Lung (tissue), 12 donors: ENCODE data around the gene KANSL2. TPM values are rescaled to one million over a fixed set of nuclear protein-coding genes. Genes with fewer than 3 reads are reported as not detected.

ENCODE experiments used
- ATAC-seq: fragments of 200-7000 bp; cut with Tn5 transposase; one replicate; pipeline ENCODE4 v1.9.1; 2020; ENCODE audit warnings: moderate number of reproducible peaks; ENCODE audit not compliant: insufficient read depth, low FRiP score
- DNase-seq, 3 donors: peaks; one replicate each; pipeline ENCODE4 v3.0.0-alpha.2; 2013 to 2017
- H3K27ac ChIP-seq, 2 donors: one replicate each; pipeline ENCODE4 v1.5.1; 2013; ENCODE audit warnings: mild to moderate bottlenecking in 2 of 2, moderate library complexity in 2 of 2, control low read depth in 1 of 2, inconsistent platforms in 1 of 2, low read depth in 1 of 2, low read length in 1 of 2
- H3K27me3 ChIP-seq, 3 donors: one replicate each; pipeline ENCODE4 v1.5.1; 2013; ENCODE audit warnings: low read length in 2 of 3; ENCODE audit not compliant: control insufficient read depth in 3 of 3, insufficient read depth in 3 of 3
- H3K36me3 ChIP-seq, 4 donors: one replicate each; pipeline ENCODE4 v1.5.1; 2013; ENCODE audit warnings: low read length in 4 of 4, mild to moderate bottlenecking in 1 of 4, moderate library complexity in 1 of 4; ENCODE audit not compliant: control insufficient read depth in 4 of 4, insufficient read depth in 4 of 4
- H3K4me1 ChIP-seq, 5 donors: one replicate each; pipeline ENCODE4 v1.5.1; 2013; ENCODE audit warnings: low read length in 5 of 5, mild to moderate bottlenecking in 2 of 5, moderate library complexity in 1 of 5; ENCODE audit not compliant: control insufficient read depth in 5 of 5, insufficient read depth in 5 of 5
- H3K4me3 ChIP-seq: one replicate; pipeline ENCODE4 v1.5.1; 2013; ENCODE audit warnings: mild to moderate bottlenecking, control low read depth, moderate library complexity
- H3K9ac ChIP-seq, 2 donors: one replicate each; pipeline ENCODE4 v1.5.1; 2013; ENCODE audit warnings: low read length in 2 of 2, control low read depth in 1 of 2; ENCODE audit not compliant: insufficient read depth in 1 of 2
- H3K9me3 ChIP-seq, 4 donors: one replicate each; pipeline ENCODE4 v1.5.1; 2013; ENCODE audit warnings: low read length in 3 of 4, mild to moderate bottlenecking in 1 of 4, moderate library complexity in 1 of 4; ENCODE audit not compliant: control insufficient read depth in 4 of 4, insufficient read depth in 3 of 4
- WGBS, 2 donors: extraction: QIAGEN DNeasy Blood & Tissue Kit; methylation state at CpG; one replicate each; pipeline ENCODE4 v1.1.7; 2013; 5-methylcytosine and 5-hydroxymethylcytosine counted together
- polyA plus RNA-seq, 2 donors: library from polyadenylated mRNA; stranded (reverse); fragments of 200-250 nt; gene quantifications; one replicate each; pipeline ENCODE4 v1.2.1, GENCODE V29; 2013
- total RNA-seq, 2 donors: library from RNA; depleted of rRNA in 1 of 2; stranded (reverse); fragments of >200 nt in 1 of 2; gene quantifications; one replicate each; pipeline ENCODE4 v1.2.1, GENCODE V29; 2014 to 2021
- TF ChIP-seq, protein P1 (sequence below): IDR thresholded peaks from 2 replicates; pipeline ENCODE4 v1.5.1; 2012; ENCODE audit warnings: mild to moderate bottlenecking; ENCODE audit errors: control extremely low read depth, extremely low read depth
- donor health status: control.
- donor health status: control.
- donor health status: Bipolar disorder and iron deficiency.
- donor health status: healthy.
- donor health status: DM: yes; HTN: yes; CAD: no.

The KANSL2 gene
- total and polyA plus RNA-seq, 4 donors = 25.8 to 45.1 (median 33.0) TPM

DNA sequence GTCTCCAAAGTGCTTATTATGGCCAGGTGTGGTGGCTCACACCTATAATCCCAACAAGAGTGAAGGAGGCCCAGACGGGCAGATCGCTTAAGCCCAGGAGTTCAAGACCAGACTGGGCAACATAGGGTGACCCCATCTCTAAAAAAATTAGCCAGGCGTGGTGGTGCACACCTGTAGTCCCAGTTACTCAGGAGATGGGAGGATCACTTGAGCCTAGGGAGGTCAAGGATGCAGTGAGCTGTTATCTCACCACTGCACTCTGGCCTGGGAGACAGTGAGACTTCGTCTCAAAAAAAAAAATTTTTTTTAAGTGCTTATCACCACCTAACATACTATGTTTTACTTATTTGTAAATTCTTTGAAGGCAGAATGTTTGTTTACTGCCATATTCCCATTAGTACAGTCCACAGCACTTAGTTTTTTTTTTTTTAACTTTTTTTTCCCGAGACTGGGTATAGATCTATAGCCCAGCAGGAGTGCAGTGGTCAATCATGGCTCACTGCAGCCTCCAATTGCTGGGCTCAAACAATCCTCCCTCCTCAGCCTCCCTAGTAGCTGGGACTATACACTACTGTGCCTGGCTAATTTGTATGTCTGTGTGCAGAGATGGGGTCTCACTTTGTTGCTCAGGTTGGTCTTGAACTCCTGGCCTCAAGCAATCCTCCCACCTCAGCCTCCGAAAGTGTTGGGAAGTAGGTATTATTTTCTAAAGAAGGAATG lies 4.7 kb upstream of the KANSL2 start:
- Histone ChIP-seq H3K4me1 (peaks cover 0 to 30% (median 18%) of the 10 kb centered on the region in 5 donors), H3K4me3 (no peak overlapping the region), H3K9me3 (no peaks in the 10 kb centered on the region), H3K9ac (no peak overlapping the region), H3K36me3 (peaks cover 0 to 3% (median under 1%) of the 10 kb centered on the region in 4 donors), H3K27ac (no peak overlapping the region), H3K27me3 (peaks cover 0 to 2% (median 0%) of the 10 kb centered on the region in 3 donors)
- ATAC-seq (no peak), DNase-seq (no peak)
- 92 to 96% methylated on average over 6 of the region's 6 CpGs for WGBS, 2 donors
- TF ChIP-seq, protein P1, sequence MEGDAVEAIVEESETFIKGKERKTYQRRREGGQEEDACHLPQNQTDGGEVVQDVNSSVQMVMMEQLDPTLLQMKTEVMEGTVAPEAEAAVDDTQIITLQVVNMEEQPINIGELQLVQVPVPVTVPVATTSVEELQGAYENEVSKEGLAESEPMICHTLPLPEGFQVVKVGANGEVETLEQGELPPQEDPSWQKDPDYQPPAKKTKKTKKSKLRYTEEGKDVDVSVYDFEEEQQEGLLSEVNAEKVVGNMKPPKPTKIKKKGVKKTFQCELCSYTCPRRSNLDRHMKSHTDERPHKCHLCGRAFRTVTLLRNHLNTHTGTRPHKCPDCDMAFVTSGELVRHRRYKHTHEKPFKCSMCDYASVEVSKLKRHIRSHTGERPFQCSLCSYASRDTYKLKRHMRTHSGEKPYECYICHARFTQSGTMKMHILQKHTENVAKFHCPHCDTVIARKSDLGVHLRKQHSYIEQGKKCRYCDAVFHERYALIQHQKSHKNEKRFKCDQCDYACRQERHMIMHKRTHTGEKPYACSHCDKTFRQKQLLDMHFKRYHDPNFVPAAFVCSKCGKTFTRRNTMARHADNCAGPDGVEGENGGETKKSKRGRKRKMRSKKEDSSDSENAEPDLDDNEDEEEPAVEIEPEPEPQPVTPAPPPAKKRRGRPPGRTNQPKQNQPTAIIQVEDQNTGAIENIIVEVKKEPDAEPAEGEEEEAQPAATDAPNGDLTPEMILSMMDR = no peak

- peaks cover 0 to 3% (median 0%) of the 10 kb centered on the region in 4 donors for H3K36me3 ChIP-seq
- H3K27ac ChIP-seq = no peak overlapping the region
- DNase-seq (no peak), ATAC-seq (no peak)
- TF ChIP-seq, protein P1 = no peak
- 54 to 56% methylated on average over 3 of the region's 3 CpGs for WGBS, 2 donors
- H3K9me3 ChIP-seq = no peaks in the 10 kb centered on the region
- no peak overlapping the region for H3K4me3 ChIP-seq
- H3K27me3 ChIP-seq = peaks cover 0 to 2% (median 0%) of the 10 kb centered on the region in 3 donors
- H3K9ac ChIP-seq = no peak overlapping the region
- H3K4me1 ChIP-seq = peaks cover 0 to 25% (median 14%) of the 10 kb centered on the region in 5 donors
Observed at GRCh38 chr12:48686037-48686595, 4.1 kb upstream of the KANSL2 start.

GRCh38 chr12:48683534-48683933 lies 1.5 kb upstream of the KANSL2 start:
- peaks cover 4 to 30% (median 12%) of the 10 kb centered on the region in 5 donors for H3K4me1 ChIP-seq
- TF ChIP-seq, protein P1 = no peak
- no peak overlapping the region for H3K4me3 ChIP-seq
- H3K9me3 ChIP-seq = no peaks in the 10 kb centered on the region
- H3K9ac ChIP-seq = no peak overlapping the region
- DNase-seq = no peak
- peaks cover 3 to 19% (median 15%) of the 10 kb centered on the region in 4 donors for H3K36me3 ChIP-seq
- WGBS, 2 donors = 86 to 88% methylated on average over 4 of the region's 4 CpGs
- ATAC-seq = no peak
- H3K27me3 ChIP-seq = peaks cover 0 to 2% (median 0%) of the 10 kb centered on the region in 3 donors
- H3K27ac ChIP-seq = no peak overlapping the region
